GM18505 (cell line): ENCODE data around the gene HSPD1.

Source experiments
- ATAC-seq: cut with Tn5 transposase; IDR thresholded peaks from one replicate; pipeline ENCODE4 v1.9.1; 2021; ENCODE audit not compliant: unreplicated experiment
- POLR2A ChIP-seq: IDR thresholded peaks from 4 replicates; pipeline ENCODE4 v1.6.1; 2011; ENCODE audit warnings: borderline replicate concordance; ENCODE audit not compliant: insufficient read depth, insufficient read length; ENCODE audit errors: extremely low read depth

The HSPD1 gene

GRCh38 chr2:197445746-197446145 is 53.9 kb downstream of the HSPD1 start:
- no peak for TF ChIP-seq POLR2A
- no peak for ATAC-seq

DNA sequence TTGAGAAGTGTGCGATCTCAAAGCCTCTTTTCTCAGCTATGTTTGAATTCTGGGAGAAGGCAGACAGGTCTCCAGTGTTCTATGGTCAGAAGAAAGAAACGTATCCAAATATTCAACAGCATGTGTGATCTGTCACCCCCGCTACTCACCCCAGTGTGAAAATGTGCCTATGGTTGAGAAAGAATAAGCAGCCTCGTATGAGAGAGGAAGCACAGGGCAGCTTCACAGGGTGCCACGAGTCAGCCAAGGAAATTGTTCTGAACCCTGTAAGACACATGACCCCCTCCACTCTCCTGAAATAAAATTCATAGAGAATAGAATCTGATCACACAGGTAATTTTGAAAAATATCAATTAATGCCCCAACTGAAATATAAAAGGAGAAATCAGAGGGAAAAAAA is 56.8 kb downstream of the HSPD1 start:
- no peak for ATAC-seq
- TF ChIP-seq POLR2A, result no peak

DNA sequence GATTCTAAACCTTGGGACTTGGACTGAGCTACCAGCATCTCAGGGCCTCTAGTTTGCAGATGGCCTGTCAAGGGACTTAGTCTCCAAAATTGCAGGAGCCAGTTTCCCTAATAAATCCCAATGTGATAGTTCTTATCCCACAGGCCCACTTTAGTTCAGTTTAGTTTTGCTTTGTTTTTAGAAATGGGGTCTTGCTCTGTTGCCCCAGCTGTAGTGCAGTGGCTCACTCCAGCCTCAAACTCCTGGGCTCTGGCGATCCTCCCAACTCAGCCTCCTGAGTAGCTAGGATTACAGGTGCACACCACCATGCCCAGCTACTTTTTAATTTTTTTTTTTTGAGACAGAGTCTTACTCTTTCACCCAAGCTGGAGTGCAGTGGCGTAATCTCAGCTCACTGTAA is 62.3 kb downstream of the HSPD1 start:
- no peak for ATAC-seq
- no peak for TF ChIP-seq POLR2A
